ENCODE measurements around the gene YWHAG. TPM values are rescaled to one million over a fixed set of nuclear protein-coding genes. Genes with fewer than 3 reads are reported as not detected.

YWHAG gene
- total RNA-seq, 1 experiment from 2014 or later = 192 TPM

DNA sequence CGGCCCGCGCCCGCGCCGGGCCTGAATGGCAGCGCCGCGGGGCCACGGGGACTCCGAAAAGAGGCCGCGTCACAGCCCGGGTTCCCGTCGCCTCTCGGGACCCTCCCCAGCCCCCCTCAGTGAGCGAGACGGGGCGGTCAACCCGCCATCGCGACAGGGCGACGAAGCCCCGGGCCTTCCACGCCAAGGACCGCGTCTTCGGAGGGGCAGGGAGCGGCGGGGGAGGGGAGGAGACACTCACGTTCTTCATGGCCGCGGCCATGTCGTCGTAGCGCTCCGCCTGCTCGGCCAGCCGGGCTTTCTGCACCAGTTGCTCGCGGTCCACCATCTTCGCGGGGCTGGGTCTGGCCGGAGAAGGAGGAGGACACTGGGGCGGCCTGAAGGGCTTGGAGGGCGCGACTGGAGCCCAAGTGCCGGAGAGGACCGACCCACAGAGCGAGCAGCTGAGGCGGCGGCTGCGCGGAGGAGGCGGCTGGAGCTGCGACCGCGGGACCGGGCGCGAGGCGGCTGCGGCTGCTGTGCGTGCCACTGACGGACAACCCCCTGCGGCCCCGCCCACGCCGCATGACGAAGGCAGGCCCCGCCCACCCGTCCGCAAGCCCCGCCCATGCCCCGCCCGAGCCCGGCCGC is at the start of gene YWHAG (continued):
- TF ChIP-seq, protein P1, sequence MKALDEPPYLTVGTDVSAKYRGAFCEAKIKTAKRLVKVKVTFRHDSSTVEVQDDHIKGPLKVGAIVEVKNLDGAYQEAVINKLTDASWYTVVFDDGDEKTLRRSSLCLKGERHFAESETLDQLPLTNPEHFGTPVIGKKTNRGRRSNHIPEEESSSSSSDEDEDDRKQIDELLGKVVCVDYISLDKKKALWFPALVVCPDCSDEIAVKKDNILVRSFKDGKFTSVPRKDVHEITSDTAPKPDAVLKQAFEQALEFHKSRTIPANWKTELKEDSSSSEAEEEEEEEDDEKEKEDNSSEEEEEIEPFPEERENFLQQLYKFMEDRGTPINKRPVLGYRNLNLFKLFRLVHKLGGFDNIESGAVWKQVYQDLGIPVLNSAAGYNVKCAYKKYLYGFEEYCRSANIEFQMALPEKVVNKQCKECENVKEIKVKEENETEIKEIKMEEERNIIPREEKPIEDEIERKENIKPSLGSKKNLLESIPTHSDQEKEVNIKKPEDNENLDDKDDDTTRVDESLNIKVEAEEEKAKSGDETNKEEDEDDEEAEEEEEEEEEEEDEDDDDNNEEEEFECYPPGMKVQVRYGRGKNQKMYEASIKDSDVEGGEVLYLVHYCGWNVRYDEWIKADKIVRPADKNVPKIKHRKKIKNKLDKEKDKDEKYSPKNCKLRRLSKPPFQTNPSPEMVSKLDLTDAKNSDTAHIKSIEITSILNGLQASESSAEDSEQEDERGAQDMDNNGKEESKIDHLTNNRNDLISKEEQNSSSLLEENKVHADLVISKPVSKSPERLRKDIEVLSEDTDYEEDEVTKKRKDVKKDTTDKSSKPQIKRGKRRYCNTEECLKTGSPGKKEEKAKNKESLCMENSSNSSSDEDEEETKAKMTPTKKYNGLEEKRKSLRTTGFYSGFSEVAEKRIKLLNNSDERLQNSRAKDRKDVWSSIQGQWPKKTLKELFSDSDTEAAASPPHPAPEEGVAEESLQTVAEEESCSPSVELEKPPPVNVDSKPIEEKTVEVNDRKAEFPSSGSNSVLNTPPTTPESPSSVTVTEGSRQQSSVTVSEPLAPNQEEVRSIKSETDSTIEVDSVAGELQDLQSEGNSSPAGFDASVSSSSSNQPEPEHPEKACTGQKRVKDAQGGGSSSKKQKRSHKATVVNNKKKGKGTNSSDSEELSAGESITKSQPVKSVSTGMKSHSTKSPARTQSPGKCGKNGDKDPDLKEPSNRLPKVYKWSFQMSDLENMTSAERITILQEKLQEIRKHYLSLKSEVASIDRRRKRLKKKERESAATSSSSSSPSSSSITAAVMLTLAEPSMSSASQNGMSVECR (CRISPR knock-in tag; IDR thresholded peaks at IDR 0.05; ENCODE audit: borderline replicate concordance) = peak; percentile 73; the same call in 1 of the 2 replicates
- TF ChIP-seq, protein P2, sequence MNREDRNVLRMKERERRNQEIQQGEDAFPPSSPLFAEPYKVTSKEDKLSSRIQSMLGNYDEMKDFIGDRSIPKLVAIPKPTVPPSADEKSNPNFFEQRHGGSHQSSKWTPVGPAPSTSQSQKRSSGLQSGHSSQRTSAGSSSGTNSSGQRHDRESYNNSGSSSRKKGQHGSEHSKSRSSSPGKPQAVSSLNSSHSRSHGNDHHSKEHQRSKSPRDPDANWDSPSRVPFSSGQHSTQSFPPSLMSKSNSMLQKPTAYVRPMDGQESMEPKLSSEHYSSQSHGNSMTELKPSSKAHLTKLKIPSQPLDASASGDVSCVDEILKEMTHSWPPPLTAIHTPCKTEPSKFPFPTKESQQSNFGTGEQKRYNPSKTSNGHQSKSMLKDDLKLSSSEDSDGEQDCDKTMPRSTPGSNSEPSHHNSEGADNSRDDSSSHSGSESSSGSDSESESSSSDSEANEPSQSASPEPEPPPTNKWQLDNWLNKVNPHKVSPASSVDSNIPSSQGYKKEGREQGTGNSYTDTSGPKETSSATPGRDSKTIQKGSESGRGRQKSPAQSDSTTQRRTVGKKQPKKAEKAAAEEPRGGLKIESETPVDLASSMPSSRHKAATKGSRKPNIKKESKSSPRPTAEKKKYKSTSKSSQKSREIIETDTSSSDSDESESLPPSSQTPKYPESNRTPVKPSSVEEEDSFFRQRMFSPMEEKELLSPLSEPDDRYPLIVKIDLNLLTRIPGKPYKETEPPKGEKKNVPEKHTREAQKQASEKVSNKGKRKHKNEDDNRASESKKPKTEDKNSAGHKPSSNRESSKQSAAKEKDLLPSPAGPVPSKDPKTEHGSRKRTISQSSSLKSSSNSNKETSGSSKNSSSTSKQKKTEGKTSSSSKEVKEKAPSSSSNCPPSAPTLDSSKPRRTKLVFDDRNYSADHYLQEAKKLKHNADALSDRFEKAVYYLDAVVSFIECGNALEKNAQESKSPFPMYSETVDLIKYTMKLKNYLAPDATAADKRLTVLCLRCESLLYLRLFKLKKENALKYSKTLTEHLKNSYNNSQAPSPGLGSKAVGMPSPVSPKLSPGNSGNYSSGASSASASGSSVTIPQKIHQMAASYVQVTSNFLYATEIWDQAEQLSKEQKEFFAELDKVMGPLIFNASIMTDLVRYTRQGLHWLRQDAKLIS (CRISPR knock-in tag; IDR thresholded peaks at IDR 0.05; ENCODE audit: borderline replicate concordance) = 0 out of 2 replicates have a peak, but pooled peaks have one; percentile 65
- TF ChIP-seq, protein P3, sequence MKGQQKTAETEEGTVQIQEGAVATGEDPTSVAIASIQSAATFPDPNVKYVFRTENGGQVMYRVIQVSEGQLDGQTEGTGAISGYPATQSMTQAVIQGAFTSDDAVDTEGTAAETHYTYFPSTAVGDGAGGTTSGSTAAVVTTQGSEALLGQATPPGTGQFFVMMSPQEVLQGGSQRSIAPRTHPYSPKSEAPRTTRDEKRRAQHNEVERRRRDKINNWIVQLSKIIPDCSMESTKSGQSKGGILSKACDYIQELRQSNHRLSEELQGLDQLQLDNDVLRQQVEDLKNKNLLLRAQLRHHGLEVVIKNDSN (CRISPR knock-in tag; IDR thresholded peaks at IDR 0.05) = peak; percentile 53; the same call in 1 of the 2 replicates
- TF ChIP-seq NR3C1 (CRISPR knock-in tag; conservative IDR thresholded peaks at IDR 0.05; ENCODE audit: low read depth) (no peak), SMAD4 (CRISPR knock-in tag; IDR thresholded peaks at IDR 0.05) (peak; percentile 72), ZNF396 (CRISPR knock-in tag; IDR thresholded peaks at IDR 0.05; ENCODE audit: borderline replicate concordance) (no peak), TCF7 (CRISPR knock-in tag; IDR thresholded peaks at IDR 0.05; ENCODE audit: low read depth) (no peak), GABPB1 (CRISPR knock-in tag; IDR thresholded peaks at IDR 0.05) (no peak), NFYB (CRISPR knock-in tag; conservative IDR thresholded peaks at IDR 0.05; ENCODE audit: low read depth) (no peak), NFE2L1 (CRISPR knock-in tag; IDR thresholded peaks at IDR 0.05) (peak; percentile 86), CBFB (CRISPR knock-in tag; IDR thresholded peaks at IDR 0.05; ENCODE audit: low read depth) (no peak)
- TF ChIP-seq, protein P4, sequence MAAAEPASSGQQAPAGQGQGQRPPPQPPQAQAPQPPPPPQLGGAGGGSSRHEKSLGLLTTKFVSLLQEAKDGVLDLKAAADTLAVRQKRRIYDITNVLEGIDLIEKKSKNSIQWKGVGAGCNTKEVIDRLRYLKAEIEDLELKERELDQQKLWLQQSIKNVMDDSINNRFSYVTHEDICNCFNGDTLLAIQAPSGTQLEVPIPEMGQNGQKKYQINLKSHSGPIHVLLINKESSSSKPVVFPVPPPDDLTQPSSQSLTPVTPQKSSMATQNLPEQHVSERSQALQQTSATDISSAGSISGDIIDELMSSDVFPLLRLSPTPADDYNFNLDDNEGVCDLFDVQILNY (CRISPR knock-in tag; IDR thresholded peaks at IDR 0.05) = peak; percentile 61
- TF ChIP-seq, protein P5, sequence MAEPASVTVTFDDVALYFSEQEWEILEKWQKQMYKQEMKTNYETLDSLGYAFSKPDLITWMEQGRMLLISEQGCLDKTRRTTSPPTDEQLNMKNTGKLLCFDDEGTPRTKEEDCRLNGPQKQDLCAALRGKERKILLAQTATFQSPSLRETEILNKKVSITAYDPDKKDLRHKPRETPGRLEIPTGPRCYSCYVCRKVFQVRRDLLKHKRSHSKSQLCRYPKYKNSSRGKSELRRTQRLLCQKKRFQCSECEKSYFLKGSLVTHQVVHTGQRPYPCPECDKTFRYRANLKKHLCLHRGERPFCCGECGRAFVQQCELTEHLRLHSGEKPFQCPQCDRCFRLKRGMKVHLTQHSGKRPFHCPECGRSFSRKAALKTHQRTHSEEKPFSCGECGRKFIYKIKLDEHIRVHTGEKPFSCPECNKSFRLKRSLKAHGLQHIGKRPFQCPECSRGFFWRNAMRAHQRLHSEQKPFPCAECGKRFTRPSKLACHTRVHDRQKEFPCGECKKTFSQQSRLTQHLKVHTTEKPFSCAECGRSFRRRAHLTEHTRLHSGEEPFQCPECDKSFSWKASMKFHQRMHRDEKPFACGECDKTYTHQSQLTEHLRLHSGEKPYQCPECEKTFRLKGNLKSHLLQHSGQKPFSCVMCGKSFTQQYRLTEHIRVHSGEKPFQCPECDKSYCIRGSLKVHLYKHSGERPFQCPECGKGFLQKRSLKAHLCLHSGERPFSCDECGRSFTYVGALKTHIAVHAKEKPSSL (CRISPR knock-in tag; conservative IDR thresholded peaks at IDR 0.05) = no peak
- TF ChIP-seq, protein P6, sequence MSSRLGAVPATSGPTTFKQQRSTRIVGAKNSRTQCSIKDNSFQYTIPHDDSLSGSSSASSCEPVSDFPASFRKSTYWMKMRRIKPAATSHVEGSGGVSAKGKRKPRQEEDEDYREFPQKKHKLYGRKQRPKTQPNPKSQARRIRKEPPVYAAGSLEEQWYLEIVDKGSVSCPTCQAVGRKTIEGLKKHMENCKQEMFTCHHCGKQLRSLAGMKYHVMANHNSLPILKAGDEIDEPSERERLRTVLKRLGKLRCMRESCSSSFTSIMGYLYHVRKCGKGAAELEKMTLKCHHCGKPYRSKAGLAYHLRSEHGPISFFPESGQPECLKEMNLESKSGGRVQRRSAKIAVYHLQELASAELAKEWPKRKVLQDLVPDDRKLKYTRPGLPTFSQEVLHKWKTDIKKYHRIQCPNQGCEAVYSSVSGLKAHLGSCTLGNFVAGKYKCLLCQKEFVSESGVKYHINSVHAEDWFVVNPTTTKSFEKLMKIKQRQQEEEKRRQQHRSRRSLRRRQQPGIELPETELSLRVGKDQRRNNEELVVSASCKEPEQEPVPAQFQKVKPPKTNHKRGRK (CRISPR knock-in tag; IDR thresholded peaks at IDR 0.05; ENCODE audit: borderline replicate concordance) = no peak
- TF ChIP-seq, protein P7, sequence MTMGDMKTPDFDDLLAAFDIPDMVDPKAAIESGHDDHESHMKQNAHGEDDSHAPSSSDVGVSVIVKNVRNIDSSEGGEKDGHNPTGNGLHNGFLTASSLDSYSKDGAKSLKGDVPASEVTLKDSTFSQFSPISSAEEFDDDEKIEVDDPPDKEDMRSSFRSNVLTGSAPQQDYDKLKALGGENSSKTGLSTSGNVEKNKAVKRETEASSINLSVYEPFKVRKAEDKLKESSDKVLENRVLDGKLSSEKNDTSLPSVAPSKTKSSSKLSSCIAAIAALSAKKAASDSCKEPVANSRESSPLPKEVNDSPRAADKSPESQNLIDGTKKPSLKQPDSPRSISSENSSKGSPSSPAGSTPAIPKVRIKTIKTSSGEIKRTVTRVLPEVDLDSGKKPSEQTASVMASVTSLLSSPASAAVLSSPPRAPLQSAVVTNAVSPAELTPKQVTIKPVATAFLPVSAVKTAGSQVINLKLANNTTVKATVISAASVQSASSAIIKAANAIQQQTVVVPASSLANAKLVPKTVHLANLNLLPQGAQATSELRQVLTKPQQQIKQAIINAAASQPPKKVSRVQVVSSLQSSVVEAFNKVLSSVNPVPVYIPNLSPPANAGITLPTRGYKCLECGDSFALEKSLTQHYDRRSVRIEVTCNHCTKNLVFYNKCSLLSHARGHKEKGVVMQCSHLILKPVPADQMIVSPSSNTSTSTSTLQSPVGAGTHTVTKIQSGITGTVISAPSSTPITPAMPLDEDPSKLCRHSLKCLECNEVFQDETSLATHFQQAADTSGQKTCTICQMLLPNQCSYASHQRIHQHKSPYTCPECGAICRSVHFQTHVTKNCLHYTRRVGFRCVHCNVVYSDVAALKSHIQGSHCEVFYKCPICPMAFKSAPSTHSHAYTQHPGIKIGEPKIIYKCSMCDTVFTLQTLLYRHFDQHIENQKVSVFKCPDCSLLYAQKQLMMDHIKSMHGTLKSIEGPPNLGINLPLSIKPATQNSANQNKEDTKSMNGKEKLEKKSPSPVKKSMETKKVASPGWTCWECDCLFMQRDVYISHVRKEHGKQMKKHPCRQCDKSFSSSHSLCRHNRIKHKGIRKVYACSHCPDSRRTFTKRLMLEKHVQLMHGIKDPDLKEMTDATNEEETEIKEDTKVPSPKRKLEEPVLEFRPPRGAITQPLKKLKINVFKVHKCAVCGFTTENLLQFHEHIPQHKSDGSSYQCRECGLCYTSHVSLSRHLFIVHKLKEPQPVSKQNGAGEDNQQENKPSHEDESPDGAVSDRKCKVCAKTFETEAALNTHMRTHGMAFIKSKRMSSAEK (CRISPR knock-in tag; IDR thresholded peaks at IDR 0.05; ENCODE audit: borderline replicate concordance) = no peak
- TF ChIP-seq, protein P8, sequence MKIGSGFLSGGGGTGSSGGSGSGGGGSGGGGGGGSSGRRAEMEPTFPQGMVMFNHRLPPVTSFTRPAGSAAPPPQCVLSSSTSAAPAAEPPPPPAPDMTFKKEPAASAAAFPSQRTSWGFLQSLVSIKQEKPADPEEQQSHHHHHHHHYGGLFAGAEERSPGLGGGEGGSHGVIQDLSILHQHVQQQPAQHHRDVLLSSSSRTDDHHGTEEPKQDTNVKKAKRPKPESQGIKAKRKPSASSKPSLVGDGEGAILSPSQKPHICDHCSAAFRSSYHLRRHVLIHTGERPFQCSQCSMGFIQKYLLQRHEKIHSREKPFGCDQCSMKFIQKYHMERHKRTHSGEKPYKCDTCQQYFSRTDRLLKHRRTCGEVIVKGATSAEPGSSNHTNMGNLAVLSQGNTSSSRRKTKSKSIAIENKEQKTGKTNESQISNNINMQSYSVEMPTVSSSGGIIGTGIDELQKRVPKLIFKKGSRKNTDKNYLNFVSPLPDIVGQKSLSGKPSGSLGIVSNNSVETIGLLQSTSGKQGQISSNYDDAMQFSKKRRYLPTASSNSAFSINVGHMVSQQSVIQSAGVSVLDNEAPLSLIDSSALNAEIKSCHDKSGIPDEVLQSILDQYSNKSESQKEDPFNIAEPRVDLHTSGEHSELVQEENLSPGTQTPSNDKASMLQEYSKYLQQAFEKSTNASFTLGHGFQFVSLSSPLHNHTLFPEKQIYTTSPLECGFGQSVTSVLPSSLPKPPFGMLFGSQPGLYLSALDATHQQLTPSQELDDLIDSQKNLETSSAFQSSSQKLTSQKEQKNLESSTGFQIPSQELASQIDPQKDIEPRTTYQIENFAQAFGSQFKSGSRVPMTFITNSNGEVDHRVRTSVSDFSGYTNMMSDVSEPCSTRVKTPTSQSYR (CRISPR knock-in tag; IDR thresholded peaks at IDR 0.05) = 0 out of 2 replicates have a peak, but pooled peaks have one; percentile 2
